H1 (cell line): Measurements from ENCODE around the gene NEFH. TPM values are rescaled to one million over a fixed set of nuclear protein-coding genes. Genes with fewer than 3 reads are reported as not detected.

Experiments
- CEBPB ChIP-seq: IDR thresholded peaks from 2 replicates; pipeline ENCODE4 v1.6.1; 2012; ENCODE audit warnings: low read depth, low read length
- GABPA ChIP-seq: IDR thresholded peaks from 2 replicates; pipeline ENCODE4 v1.6.1; 2011; ENCODE audit warnings: mild to moderate bottlenecking, low read length, moderate library complexity, borderline replicate concordance; ENCODE audit not compliant: insufficient read depth
- POLR2AphosphoS5 ChIP-seq: IDR thresholded peaks from 2 replicates; pipeline ENCODE4 v1.6.1; 2011; ENCODE audit warnings: low read depth, low read length
- RAD21 ChIP-seq, 2 experiments: IDR thresholded peaks in 1 of 2; conservative IDR thresholded peaks in 1 of 2; 2 replicates each; pipeline ENCODE4 v1.6.1; 2011; ENCODE audit warnings: low read depth in 2 of 2, low read length in 2 of 2, improper control_type of control experiment in 1 of 2, inconsistent platforms in 1 of 2, mild to moderate bottlenecking in 1 of 2, moderate library complexity in 1 of 2
- RNF2 ChIP-seq: fragments of 200-900, 300-1000 bp; sonication (generic); IDR thresholded peaks from 2 replicates; pipeline ENCODE4 v1.7.1; 2016; ENCODE audit warnings: borderline replicate concordance, low read depth, mild to moderate bottlenecking, antibody characterized with exemption, low read length; ENCODE audit not compliant: poor library complexity, severe bottlenecking; ENCODE audit errors: missing control alignments
- SAP30 ChIP-seq: fragments of 300-600 bp; sonication (generic); IDR thresholded peaks from 2 replicates; pipeline ENCODE4 v1.7.1; 2012; ENCODE audit warnings: low read length, moderate library complexity, mild to moderate bottlenecking, inconsistent platforms; ENCODE audit not compliant: insufficient read depth, insufficient replicate concordance
- ZNF274 ChIP-seq: IDR thresholded peaks from 2 replicates; pipeline ENCODE4 v1.7.0; 2012; ENCODE audit warnings: low read length, borderline replicate concordance; ENCODE audit errors: extremely low read depth
- polyA plus RNA-seq, 7 experiments: library from polyadenylated mRNA; depleted of rRNA in 3 of 7; stranded (reverse) in 5 of 7; unstranded in 2 of 7; fragments of >200 nt in 5 of 7; fragments of 200-250 nt in 2 of 7; gene quantifications; 1 replicate in 5 of 7; 2 replicates in 1 of 7; 4 replicates in 1 of 7; pipeline versions ENCODE4 v1.2.1 to v1.2.3, GENCODE V29; 2011 to 2013; ENCODE audit warnings: missing spikeins in 2 of 7, mixed read lengths in 2 of 7
- total RNA-seq: library from RNA; stranded (reverse); fragmentation: NEBNext Ultra II Directional; extraction: Animal tissue kit (Norgen Biotek cat#: 25700); gene quantifications from 2 replicates; pipeline ENCODE4 v1.2.1, GENCODE V29; 2021

The NEFH gene
- total and polyA plus RNA-seq, 2 of the 8 experiments (the other 6 are each of a cell fraction or from before 2014, with no cell fraction given): 0.57 to 2.3 TPM

- TF ChIP-seq RAD21 (IDR thresholded peaks at IDR 0.05 in 1 of 2, conservative IDR thresholded peaks at IDR 0.05 in 1 of 2; ENCODE audit: low read depth in 2 of 2, low read length in 2 of 2): no peak
- no peak for TF ChIP-seq POLR2AphosphoS5
- TF ChIP-seq CEBPB: no peak
- TF ChIP-seq RNF2: no peak
- no peak for TF ChIP-seq ZNF274
- TF ChIP-seq SAP30: no peak
- TF ChIP-seq GABPA: no peak
- TF ChIP-seq, all 59 proteins: peak for 0
These were observed 3.9 kb upstream of the NEFH start (continued) for GRCh38 chr22:29476116-29476515.
